ENCODE measurements around the gene EVI5.

- no peak for TF ChIP-seq POLR2A (IDR thresholded peaks at IDR 0.05; ENCODE audit: low read depth, low read length)
- TF ChIP-seq POLR2AphosphoS5 (IDR thresholded peaks at IDR 0.05; ENCODE audit: low read depth, low read length) = no peak
- TF ChIP-seq TAF1 (IDR thresholded peaks at IDR 0.05; ENCODE audit: borderline replicate concordance, low read depth, low read length) = no peak
Measured at GRCh38 chr1:92487078-92487605, 297.8 kb downstream of the EVI5 start.
